Stimulated activated CD8-positive, alpha-beta memory T cell treated with anti-CD3 and anti-CD28 coated beads, Interleukin-4, amount 100 ng/mL, for 24 hours (primary cell): Measurements from ENCODE around the gene DUOX2.
"Not testable (repeated sequence)": the region's sequence is repeated elsewhere in the genome, so short reads cannot be mapped to it uniquely, and the experiment has no call there.

ENCODE experiments used
- DNase-seq: peaks from one replicate; pipeline ENCODE4 v3.0.0-alpha.2; 2020; ENCODE audit warnings: low read depth

DUOX2 gene

DNA sequence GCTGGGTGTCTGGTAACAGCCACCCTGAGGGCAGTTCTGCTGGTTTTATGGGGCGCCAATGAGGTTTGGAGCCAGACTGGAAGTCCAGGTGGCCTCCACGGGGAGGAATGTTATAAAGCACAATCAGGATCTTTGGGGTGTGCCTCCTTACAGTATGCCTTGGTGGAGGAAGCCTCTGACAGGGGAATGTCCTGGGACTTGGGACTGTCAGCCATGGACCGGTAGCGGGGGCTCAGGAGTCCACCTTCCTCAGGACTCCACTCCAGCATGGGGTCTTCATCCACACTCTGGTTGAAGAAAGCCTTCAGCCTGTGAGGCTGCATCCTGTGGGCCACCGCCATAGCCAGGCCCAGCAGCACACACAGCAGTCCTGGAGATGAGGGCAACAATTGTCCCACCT, 5.0 kb upstream of the DUOX2 start:
- no peak for DNase-seq

DNA sequence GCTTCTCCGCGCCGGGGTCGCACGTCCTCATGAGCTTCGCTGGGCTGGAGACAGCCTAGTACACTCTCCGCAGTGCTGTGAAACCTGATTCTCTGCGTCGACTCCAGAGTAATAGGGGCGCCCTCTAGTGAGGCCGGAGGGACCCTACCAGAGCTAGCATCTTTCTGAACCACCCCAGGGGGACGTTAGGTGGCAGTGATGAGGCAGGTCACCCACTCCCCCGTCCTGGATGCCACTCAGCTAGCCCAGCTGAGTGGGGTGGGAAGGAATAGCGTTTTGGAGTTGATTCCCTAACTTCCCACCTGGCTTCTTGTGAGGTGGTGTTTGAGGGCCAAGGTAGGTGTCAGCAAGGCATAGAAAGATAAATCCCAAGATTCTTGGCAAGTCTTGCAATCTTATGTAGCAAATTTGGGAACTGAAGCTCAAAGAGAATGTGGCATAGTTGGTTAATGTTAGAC, 4.2 kb upstream of the DUOX2 start:
- peak; percentile 69 for DNase-seq

DNA sequence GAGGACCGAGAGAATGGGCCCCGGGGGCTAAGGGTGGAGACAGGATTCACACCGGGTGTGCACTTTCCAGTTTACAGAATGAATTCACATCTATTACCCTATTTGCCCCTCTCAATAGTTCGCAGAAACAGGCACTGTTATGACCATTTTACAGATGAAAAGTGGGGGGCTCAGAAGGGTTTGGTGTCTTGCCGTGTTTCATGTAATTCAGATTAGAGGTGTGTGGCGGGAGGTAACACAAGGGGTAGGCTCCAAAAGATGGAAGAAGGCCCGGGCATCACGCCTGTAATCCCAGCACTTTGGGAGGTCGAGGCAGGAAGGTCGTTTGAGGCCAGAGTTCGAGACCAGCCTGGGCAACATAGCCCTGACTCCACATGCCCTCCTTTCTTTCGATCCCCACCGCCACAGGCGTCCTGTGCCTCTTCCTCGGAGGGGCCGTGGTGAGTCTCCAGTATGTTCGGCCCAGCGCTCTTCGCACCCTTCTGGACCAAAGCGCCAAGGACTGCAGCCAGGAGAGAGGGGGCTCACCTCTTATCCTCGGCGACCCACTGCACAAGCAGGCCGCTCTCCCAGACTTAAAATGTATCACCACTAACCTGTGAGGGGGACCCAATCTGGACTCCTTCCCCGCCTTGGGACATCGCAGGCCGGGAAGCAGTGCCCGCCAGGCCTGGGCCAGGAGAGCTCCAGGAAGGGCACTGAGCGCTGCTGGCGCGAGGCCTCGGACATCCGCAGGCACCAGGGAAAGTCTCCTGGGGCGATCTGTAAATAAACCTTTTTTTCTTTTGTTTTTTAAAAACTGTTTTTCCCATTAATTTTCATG, 3.5 kb upstream of the DUOX2 start:
- no peak for DNase-seq

DNA sequence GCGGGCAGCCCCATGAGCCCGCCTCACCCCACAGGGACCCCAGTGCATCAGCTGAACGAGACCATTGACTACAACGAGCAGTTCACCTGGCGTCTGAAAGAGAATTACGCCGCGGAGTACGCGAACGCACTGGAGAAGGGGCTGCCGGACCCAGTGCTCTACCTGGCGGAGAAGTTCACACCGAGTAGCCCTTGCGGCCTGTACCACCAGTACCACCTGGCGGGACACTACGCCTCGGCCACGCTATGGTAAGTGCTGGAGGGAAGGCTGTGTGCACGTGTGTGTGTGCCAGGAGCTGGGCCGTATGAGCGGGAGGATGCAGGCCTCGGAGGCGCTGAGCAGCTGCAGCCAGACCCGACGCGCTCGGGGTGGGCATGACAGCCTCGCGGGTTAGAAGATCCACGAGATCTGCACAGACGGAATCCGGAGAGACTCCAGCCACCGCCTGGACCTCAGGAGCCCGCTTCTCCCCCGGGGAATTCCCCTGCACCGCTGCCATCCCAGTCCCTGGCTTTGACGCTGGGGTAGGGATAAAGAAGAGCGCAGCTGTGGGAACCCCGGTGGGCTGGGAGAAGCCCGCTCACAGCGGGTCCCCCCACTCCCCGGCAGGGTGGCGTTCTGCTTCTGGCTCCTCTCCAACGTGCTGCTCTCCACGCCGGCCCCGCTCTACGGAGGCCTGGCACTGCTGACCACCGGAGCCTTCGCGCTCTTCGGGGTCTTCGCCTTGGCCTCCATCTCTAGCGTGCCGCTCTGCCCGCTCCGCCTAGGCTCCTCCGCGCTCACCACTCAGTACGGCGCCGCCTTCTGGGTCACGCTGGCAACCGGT, 2.7 kb upstream of the DUOX2 start:
- no peak for DNase-seq

DNA sequence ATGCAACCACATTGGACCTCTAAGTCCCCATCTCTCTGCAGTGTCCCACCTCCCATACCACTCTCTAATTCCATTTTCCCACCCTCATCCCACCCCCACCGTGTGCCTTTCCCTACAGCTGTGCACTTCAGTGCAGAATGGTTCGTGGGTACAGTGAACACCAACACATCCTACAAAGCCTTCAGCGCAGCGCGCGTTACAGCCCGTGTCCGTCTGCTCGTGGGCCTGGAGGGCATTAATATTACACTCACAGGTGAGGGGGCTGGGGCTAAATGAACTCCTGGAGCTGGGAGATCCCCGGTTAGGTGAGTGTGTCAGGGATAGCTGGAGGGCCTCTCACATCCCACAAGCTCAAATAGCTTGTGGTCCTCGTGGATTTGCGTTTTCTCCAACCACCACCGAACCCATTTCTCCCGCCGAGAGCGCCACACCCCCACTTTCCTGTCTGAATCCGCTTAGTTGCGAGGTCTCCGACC, 2.1 kb upstream of the DUOX2 start:
- DNase-seq = no peak

DNA sequence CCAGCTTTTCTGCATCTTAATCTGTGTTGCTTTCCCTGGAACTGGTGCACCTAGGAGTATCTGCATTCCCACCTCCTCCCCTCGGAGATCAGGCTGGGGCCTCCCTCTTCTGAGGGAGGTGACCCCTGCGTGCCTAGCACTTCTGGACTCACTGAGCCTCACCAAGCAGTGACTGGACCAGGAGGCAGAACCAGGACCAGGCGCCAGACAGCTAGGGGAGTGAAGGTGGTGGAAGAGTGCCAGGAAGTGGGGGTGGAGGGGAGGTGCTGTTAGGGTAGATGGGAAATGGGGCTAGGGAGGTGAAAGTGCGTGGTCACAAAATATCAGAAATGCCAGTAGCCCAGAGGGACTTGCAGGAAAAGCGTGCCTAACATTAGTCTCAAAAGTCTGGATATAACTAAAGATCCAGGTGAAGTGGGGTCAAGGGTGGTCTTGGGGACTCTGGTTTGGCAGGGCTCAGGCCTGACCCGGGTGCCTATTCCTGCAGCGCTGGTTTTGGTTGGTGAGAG, 1.4 kb upstream of the DUOX2 start:
- no peak for DNase-seq

DNA sequence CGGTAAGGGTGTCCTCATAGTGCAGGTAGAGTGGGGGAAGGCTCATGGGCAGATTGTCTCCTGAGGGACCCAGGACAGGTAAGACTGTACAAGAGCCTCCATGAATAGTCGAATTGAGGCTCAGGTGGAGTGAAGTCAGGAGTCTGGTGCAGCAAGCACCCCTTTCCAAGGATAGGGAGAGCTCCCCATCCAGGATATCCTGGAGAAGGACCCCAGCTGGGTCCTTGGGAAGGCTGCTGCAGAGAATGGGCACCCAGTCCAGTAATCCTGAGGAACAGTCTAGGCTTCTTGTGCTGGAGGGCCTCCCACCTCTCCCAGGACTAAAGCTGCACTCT, 746 bp upstream of the DUOX2 start:
- no peak for DNase-seq

DNA sequence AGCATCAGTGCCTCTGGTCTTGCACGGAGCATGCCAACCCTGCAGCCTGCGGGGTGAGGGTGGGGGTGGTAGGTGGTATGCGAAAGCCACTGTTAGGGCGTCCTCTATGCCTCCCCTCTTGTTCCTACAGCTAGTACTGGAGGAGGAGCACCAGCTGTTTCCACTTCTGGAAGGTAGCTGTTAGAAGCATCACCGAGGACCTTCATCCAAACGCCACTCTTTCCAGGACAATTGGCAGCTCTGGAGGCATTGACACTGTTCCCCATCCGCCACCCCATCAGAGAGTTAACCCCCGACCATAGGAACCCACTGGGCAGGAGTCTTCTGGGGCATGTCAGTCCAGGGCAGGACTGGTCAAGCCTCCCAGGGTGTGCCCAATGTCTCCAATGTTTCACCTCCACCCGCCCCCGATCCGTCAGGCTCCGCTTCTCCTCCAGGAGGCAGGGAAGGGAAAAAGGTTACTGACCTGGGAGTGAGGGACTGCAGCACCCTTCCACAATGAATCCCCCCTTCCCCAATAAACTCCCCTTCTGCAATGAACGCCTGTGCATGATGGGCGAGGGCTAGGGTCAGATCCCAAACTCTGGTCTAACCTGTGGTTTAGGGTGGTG, 487 bp downstream of the DUOX2 start:
- DNase-seq = no peak

DNA sequence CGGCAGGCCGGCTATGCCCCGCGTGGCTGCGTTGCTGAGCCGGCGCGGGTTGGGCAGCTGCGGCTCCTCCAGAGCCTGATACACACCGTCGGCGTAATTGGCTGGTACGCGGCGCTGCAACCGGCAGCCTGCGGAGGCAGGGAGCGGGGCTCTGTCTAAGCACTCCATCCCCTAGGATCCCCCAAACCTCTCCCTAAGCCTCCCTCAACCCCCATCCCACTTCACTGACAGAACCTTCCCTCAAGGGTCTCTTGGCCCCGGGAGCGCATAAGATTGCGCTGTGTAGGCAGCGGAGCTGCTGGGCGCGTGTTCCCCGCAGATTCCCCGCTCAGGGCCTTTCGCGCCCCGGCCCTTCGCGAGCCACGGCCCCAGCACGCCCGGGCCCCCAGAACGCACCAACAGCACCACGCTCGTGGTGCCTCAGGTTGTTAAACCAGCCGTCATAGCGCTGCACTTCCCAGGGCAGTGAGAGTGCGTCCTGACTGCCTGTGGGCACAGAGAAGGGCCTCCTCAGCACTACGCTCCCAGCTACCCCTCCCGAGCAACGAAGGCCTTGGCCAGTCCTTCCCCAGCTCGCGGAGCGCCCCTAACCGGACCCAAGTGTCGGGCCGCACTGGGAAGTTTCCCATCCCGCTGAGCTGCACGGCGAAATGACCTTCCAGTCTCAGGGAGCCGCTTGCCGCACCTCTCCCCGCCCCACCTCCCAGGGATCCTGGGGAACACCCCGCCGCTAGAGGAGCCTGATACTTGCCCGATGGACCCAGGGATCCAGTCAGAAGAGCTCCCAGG, 1.2 kb downstream of the DUOX2 start:
- DNase-seq = no peak

DNA sequence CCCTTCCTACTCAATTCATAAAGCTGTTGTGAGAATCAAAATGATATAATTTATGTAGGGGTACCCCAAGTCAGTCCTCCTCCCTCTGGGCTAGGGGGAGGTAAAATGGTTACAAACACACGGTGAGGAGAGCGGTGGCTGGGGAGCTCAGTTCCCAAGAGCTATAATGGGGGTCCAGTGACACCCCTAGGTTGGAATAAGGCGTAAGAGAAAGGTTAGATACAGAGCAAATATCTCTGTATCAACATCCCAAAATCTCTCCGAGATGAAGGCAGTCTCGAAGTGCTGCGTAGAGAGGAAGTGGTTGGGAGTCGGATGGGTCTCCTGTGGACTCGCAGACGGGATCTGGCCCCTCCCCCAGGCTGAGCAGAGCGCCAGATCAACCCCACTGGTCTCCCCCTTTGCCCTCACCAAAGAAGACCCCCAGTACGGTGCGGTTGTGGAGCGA, 1.8 kb downstream of the DUOX2 start:
- no peak for DNase-seq

DNA sequence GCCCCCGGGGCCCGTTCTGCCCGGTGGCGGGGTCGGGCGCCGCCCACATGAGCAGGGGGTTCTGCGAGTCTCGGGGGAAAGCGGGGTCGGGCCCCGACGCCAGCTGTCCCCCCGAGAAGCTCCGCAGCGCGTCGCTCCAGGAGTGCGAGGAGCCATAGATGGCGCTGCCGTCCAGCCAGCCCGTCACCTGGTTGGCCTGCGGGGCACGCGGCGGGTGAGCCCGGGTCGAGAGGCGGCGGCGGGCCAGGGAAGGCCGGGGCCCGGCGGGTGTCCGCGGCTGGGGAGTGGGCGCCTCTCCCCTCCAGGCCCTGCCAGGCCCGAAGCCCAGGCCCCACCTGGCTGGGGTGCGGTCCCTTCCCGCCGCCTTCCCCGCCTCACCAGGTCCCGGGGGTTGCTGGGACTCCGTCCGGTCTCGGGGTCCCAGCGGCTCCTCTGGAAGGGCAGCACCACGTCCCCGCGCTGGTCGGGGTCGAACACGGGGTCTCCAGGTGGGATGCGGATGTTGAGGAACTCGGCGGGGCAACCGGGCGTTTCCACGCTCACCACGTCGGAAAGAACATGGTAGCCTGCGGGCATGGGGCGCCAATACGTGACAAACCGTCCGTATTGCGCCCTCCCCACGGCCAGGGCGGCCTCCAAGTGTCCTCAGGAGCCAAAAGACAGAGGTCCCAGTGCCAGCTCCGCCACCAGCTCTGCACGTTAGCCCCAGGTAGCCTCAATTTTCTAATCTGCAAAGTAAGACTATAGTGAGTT, 2.4 kb downstream of the DUOX2 start:
- no peak for DNase-seq

DNA sequence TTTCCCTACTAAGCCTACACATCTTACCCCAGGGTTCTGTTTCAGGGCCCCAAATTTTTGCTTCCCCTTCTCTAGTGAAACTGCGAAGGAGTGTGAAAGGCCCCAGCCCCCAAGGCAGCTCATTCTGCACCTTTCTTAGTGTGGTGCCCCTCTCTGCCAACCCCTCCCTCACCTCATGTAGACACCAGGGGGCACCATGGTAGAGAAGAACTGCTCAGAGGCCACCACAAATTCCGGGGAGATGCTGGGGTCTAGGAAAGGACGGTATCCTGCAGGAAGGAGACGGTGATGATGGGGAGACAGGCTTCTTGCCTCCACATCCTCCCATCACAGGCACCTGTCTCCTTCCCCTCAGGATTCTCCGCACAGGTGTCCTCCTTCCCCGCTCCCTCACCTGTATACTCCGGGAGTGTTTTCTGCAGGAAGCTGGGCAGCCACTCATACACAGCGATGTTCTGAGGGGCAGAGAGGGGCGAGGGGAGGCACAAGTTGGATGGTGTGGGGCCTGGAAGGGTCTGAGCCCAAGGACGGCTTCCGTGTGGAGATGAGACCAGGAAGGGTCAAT, 3.6 kb downstream of the DUOX2 start:
- DNase-seq = no peak

DNA sequence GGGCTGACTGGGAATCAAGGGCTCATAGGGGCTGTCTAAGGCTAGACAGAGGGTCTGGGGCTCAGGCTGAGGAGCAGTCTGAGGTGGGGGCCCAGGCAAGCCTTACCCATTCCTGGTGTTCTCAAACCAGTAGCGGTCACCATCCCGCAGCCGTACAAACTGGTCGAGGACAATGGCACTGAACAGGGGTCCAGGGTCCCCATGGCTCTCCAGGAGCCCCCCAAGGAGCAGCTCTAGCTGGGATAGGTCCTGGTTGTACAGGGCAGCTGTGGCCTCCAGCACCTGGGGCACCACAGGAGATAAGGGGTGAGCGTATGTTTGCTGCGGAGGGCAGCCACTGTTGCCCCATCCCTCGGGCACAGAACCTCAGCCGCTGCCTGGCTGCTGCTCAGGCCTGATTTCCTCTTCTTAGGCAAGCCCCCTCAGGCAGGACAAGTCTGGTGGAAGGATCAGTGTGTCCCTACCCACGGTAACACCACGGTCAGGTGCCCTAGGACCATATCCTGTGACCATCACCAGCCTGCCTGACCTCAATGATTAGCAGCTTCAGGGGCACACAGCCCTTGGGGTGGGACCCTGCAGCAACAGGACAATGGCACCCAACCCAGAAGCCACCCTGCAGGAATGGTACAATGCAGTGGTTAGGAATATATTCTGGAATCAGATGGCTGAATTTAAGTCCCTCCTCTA, 5.9 kb downstream of the DUOX2 start:
- DNase-seq = no peak

DNA sequence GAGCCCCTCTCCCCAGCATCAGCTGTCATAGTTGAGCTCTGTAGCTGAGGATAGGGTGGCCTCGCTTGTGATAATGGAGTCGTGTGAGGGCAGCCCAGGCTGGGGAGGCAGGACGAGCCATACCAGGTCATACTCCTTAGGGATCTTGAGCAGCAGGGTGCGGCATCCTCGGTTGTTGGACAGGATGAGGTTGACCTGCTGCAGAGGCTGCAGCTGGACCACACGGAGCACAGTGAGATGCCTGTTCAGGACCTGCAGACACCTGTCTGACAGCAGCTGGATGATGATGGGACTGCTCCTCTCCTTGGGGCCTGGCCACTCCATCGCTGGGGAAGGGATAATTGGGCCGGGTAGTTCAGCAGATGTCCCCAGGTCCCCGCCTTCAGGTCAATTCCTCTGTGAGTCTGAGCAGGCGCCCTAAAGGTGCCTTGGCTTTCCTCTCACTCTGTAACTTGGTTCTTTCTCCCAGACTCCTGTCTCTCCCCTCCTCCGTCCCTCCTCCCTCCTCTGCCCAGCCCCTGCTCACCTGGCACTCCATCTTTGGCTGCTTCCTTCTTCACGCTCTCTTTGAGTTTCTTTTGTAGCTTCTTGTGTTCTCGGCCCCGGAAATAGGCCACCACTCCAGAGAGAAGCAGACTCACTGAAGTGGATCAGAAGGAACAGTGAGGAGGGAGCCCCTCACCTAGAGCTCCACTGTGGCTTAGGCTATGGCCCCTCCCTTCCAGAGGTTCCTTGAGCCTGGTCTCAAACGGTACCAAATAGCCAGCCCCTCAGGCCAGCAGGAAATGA, 7.8 kb downstream of the DUOX2 start:
- DNase-seq = no peak

DNA sequence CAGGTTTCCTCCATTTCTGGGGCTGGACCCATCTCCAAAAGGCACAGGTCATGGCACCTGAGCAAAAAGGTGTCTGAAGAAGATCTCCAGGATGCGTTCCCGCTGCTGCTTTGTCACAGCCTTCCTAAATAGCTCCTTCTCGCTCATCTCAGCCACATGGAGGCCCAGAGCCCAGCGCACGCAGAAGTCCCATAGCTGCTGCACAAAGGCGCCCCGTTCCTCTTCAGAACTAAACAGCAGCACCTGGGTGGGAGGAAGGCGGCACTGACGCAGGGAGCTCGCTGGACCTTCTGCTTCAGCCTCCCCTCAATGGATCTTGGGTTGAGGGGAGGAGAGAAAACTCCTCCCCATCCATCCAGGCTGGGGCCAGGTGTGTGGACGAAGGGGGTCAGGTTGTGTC, 8.4 kb downstream of the DUOX2 start:
- DNase-seq = no peak

DNA sequence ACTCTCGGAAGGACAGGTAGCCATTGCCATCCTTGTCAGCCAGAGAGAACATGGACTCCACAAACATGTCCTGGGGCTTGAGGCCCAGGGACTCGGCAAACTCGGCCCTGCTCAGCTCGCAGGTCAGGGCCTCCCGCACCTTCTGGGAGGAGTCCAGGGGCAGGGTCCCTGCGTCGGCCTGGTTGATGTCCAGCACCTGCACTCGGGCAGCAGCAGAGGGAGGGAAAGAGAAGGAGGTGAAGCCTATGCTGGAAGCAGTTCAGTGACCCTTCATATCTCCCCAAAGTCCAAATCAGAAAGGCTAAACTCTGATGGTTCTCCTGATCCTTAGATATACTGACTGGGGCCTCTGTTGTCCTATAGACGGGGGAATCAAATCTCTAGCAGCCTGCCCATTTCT, 9.8 kb downstream of the DUOX2 start:
- not testable (repeated sequence) for DNase-seq

DNA sequence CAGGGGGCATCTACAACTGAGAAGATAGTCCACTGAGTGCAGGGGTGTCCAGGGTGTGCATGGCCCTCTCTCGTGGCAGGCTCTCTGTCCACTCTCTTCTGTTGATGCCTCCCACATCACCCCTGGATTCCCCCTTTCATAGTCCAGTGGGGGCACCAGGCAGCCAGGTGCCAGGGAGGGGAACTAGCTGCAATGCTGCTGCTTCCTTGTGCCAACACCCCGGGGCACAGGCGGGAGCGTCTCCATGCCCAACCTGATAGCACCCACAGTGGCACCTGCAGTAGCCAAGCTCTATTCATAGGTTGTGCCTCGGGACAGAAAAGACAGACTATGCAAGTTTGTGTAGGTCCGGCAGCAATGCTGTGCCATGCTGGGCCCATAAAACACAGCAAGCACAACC, 11.7 kb downstream of the DUOX2 start:
- no peak for DNase-seq

DNA sequence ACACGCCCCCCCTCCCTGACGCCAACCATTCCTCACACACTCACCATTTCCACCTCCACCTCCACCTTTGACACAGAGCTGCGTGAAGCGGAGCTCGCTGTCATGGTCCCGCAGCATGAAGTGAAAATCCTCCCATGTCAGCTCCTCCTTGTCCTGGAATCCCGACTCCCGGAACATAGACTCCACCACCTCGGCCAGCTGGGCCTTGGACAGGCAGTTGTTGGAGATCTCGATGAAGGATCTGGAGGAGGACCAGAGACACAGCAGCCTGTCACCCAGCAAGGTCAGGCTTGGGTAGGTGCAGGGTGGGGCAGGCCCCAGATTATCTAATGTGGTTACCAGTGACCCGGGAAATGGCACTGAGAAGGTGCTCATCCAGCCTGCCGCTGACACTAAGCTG, 12.2 kb downstream of the DUOX2 start:
- no peak for DNase-seq

DNA sequence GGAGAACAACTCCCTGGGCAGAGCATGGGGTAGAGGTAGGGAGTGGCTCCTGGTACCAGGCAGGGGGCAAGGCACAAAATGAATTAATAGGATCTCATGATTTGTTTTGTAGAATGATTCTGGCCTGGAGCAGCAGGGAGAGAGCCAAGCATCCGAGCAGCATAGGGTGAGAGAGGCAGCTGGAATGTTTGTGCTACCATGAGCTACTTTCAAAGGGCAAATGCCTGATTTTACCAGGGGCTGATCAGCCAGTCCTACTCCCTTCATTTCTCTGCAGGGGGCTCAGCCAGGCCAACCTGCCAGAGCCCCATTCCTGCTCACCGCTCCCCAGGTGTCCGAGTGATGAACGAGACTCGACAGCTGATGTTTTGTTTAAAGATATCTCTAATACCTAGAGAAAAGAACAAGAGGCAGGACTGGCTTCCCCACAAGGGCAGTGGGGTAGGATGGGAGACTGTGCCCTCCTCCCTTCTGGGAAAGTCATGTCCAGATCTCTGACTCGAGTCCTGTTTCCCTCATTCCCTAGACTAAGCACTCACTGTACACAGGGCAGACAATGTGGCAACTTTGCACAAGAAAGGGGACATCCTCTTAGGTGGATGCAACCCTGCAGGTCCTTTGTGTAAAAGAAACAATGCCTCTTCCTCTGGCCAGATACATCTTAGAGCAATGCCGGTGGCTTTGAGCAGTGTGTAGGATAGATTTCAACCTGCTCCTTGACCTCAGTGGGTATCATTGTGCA, 12.9 kb downstream of the DUOX2 start:
- no peak for DNase-seq
